Measurements from ENCODE around the gene METTL25B.

Gene METTL25B

GRCh38 chr1:156726549-156727226 lies 1.6 kb upstream of the METTL25B start:
- peak; percentile 77 for DNase-seq (ENCODE audit: low spot score)

- no peak for DNase-seq (ENCODE audit: low spot score)
Measured at GRCh38 chr1:156727492-156727891, 777 bp upstream of the METTL25B start.

- peak; percentile 97 for DNase-seq (ENCODE audit: low spot score)
Measured at GRCh38 chr1:156728599-156729462, 562 bp downstream of the METTL25B start, which contains the start of gene ISG20L2. Gene ISG20L2, minus strand, starts transcription at chr1:156728766. Its CDS starts 1,114 bp downstream, at chr1:156727652.

- DNase-seq (ENCODE audit: low spot score) = no peak
Measured at GRCh38 chr1:156733989-156734584, 5.8 kb downstream of the METTL25B start.

- no peak for DNase-seq (ENCODE audit: low spot score)
Measured at GRCh38 chr1:156738407-156738806, 10.1 kb downstream of the METTL25B start.

GRCh38 chr1:156738916-156739315 lies 10.6 kb downstream of the METTL25B start:
- no peak for DNase-seq (ENCODE audit: low spot score)

GRCh38 chr1:156740237-156740740 lies 12.0 kb downstream of the METTL25B start:
- DNase-seq (ENCODE audit: low spot score) = no peak

- DNase-seq (ENCODE audit: low spot score) = peak; percentile 99
Measured at GRCh38 chr1:156740741-156741480, 12.6 kb downstream of the METTL25B start, which contains the start of gene MRPL24. Gene MRPL24, minus strand, starts transcription at chr1:156741088. Its CDS starts 2,384 bp downstream, at chr1:156738704.

GRCh38 chr1:156741481-156741983 lies 13.3 kb downstream of the METTL25B start:
- no peak for DNase-seq (ENCODE audit: low spot score)

GRCh38 chr1:156742017-156742416 lies 13.7 kb downstream of the METTL25B start:
- DNase-seq (ENCODE audit: low spot score) = no peak

GRCh38 chr1:156742801-156743200 lies 14.5 kb downstream of the METTL25B start:
- no peak for DNase-seq (ENCODE audit: low spot score)

- no peak for DNase-seq (ENCODE audit: low spot score)
Measured at GRCh38 chr1:156743367-156744302, 15.4 kb downstream of the METTL25B start.

- no peak for DNase-seq (ENCODE audit: low spot score)
Measured at GRCh38 chr1:156744344-156744743, 16.1 kb downstream of the METTL25B start.

- DNase-seq (ENCODE audit: low spot score) = no peak
Measured at GRCh38 chr1:156744786-156745419, 16.6 kb downstream of the METTL25B start.

- no peak for DNase-seq (ENCODE audit: low spot score)
Measured at GRCh38 chr1:156745881-156746280, 17.6 kb downstream of the METTL25B start.

- no peak for DNase-seq (ENCODE audit: low spot score)
Measured at GRCh38 chr1:156746406-156746727, 18.1 kb downstream of the METTL25B start.

- DNase-seq (ENCODE audit: low spot score) = peak; percentile 91
Measured at GRCh38 chr1:156746728-156747631, 18.7 kb downstream of the METTL25B start.

GRCh38 chr1:156747742-156748669 lies 19.7 kb downstream of the METTL25B start:
- no peak for DNase-seq (ENCODE audit: low spot score)
